HCT116 (cell line): ENCODE results near the gene BCL11A.
"Not testable (repeated sequence)": the region's sequence is repeated elsewhere in the genome, so short reads cannot be mapped to it uniquely, and the experiment has no call there.

Source experiments
- CEBPB ChIP-seq: IDR thresholded peaks from 2 replicates; pipeline ENCODE4 v1.6.1; 2012; ENCODE audit warnings: low read depth
- CTCF ChIP-seq, 3 experiments: fragments of 200-600 bp in 1 of 3; sonication (generic) in 1 of 3; IDR thresholded peaks in 2 of 3; conservative IDR thresholded peaks in 1 of 3; 2 replicates each; pipeline ENCODE4 v1.5.1; 2012 to 2017; ENCODE audit warnings: low read depth in 2 of 3, low read length in 2 of 3, antibody characterized with exemption in 1 of 3, borderline replicate concordance in 1 of 3, control low read depth in 1 of 3, mild to moderate bottlenecking in 1 of 3, mixed read lengths in 1 of 3, mixed run types in 1 of 3, moderate library complexity in 1 of 3; ENCODE audit not compliant: insufficient read depth in 1 of 3
- EZH2 ChIP-seq: fragments of 200-600 bp; sonication (generic); IDR thresholded peaks from 2 replicates; pipeline ENCODE4 v1.6.1; 2017; ENCODE audit warnings: antibody characterized with exemption, mixed run types
- EZH2phosphoT487 ChIP-seq: fragments of 200-600 bp; IDR thresholded peaks from 2 replicates; pipeline ENCODE4 v1.6.1; 2018; ENCODE audit warnings: antibody characterized with exemption, borderline replicate concordance
- FOSL1 ChIP-seq: IDR thresholded peaks from 2 replicates; pipeline ENCODE4 v1.6.1; 2012; ENCODE audit warnings: low read depth
- JUND ChIP-seq: IDR thresholded peaks from 2 replicates; pipeline ENCODE4 v1.6.1; 2012
- POLR2A ChIP-seq: IDR thresholded peaks from 2 replicates; pipeline ENCODE4 v1.7.0; 2011; ENCODE audit warnings: borderline replicate concordance; ENCODE audit not compliant: insufficient read depth, insufficient read length; ENCODE audit errors: extremely low read depth
- POLR2AphosphoS5 ChIP-seq: IDR thresholded peaks from 2 replicates; pipeline ENCODE4 v1.6.1; 2011; ENCODE audit warnings: mild to moderate bottlenecking, low read depth, low read length, moderate library complexity
- RAD21 ChIP-seq: IDR thresholded peaks from 2 replicates; pipeline ENCODE4 v1.6.1; 2012; ENCODE audit warnings: low read depth, mild to moderate bottlenecking
- REST ChIP-seq: IDR thresholded peaks from 2 replicates; pipeline ENCODE4 v1.6.1; 2012; ENCODE audit warnings: low read depth
- SP1 ChIP-seq: IDR thresholded peaks from 2 replicates; pipeline ENCODE4 v1.6.1; 2012; ENCODE audit warnings: low read depth
- YY1 ChIP-seq: IDR thresholded peaks from 2 replicates; pipeline ENCODE4 v1.6.1; 2011; ENCODE audit warnings: low read length, low read depth, moderate library complexity, mild to moderate bottlenecking; ENCODE audit not compliant: insufficient replicate concordance; ENCODE audit errors: extremely low read depth
- ZNF274 ChIP-seq: fragments of 200-500 bp; sonication (Bioruptor generic); IDR thresholded peaks from 2 replicates; pipeline ENCODE4 v1.6.1; 2014; ENCODE audit warnings: mild to moderate bottlenecking, low read depth, low read length, inconsistent platforms

GRCh38 chr2:60417210-60417609, 136.2 kb downstream of the BCL11A start:
- TF ChIP-seq CTCF (IDR thresholded peaks at IDR 0.05 in 2 of 3, conservative IDR thresholded peaks at IDR 0.05 in 1 of 3; ENCODE audit: borderline replicate concordance in 1 of 3, insufficient read depth in 1 of 3, low read depth in 2 of 3, low read length in 2 of 3); SP1; CEBPB; RAD21; EZH2; POLR2A; YY1; ZNF274; POLR2AphosphoS5; EZH2phosphoT487; FOSL1; JUND; REST: not testable (repeated sequence)
